ENCODE data around the gene SRMS.
A peak's percentile ranks its signal among the peaks of the same experiment; 100 is the strongest.

The SRMS gene

GRCh38 chr20:63529180-63529860 is 18.2 kb downstream of the SRMS start:
- DNase-seq (ENCODE audit: low read depth): peak; percentile 1
- H3K4me3 ChIP-seq (ENCODE audit: low read depth, low read length): no peak overlapping the region
- TF ChIP-seq, protein P1, sequence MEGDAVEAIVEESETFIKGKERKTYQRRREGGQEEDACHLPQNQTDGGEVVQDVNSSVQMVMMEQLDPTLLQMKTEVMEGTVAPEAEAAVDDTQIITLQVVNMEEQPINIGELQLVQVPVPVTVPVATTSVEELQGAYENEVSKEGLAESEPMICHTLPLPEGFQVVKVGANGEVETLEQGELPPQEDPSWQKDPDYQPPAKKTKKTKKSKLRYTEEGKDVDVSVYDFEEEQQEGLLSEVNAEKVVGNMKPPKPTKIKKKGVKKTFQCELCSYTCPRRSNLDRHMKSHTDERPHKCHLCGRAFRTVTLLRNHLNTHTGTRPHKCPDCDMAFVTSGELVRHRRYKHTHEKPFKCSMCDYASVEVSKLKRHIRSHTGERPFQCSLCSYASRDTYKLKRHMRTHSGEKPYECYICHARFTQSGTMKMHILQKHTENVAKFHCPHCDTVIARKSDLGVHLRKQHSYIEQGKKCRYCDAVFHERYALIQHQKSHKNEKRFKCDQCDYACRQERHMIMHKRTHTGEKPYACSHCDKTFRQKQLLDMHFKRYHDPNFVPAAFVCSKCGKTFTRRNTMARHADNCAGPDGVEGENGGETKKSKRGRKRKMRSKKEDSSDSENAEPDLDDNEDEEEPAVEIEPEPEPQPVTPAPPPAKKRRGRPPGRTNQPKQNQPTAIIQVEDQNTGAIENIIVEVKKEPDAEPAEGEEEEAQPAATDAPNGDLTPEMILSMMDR (IDR thresholded peaks at IDR 0.05; ENCODE audit: insufficient read depth, low read depth, low read length, missing control alignments): no peak

DNA sequence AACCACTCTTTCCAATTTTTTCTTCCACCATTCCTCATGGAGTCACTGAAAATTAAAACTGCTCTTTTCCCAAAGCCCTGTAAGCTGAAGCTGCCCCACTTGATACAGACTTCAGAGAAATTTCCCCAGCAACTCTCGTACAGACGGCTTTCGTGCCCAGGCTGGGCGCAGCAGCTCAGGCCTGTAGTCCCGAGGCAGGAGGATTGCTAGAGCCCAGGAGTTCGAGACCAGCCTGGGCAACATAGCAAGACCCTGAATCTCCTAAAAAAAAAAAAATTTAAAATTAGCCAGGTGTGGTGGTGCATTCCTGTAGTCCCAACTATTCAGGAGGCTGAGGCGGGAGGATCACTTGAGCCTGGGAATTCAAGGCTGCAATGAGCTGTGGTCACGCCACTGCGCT is 20.4 kb downstream of the SRMS start:
- no peak for DNase-seq (ENCODE audit: low read depth)
- TF ChIP-seq, protein P1 (IDR thresholded peaks at IDR 0.05; ENCODE audit: insufficient read depth, low read depth, low read length, missing control alignments): no peak

DNA sequence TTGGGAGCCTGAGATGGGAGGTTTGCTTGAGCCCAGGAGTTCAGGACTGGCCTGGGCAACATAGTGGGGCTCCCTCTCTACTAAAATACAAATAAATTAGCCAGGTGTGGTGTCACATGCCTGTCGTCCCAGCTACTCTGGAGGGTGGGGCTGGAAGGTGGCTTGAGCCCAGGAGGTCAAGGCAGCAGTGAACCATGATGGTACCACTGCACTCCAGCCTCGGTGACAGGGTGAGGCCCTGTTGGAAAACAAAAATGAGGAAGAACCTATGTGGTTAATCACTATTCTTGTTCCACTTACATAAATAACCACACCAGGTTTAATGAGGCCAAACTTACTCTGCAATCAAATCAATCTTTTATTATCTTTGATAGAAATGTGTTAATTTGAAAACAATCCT is 21.6 kb downstream of the SRMS start:
- H3K4me3 ChIP-seq (ENCODE audit: low read depth, low read length): no peak overlapping the region
- peak; percentile 17 for DNase-seq (ENCODE audit: low read depth)
- TF ChIP-seq, protein P1 (IDR thresholded peaks at IDR 0.05; ENCODE audit: insufficient read depth, low read depth, low read length, missing control alignments): no peak

More for the DNA sequence above, 20.4 kb downstream of the SRMS start:
- no peak overlapping the region for H3K4me3 ChIP-seq (ENCODE audit: low read depth, low read length)

GRCh38 chr20:63525185-63525584 is 22.4 kb downstream of the SRMS start:
- peak; percentile 3 for DNase-seq (ENCODE audit: low read depth)
- no peak overlapping the region for H3K4me3 ChIP-seq (ENCODE audit: low read depth, low read length)
- TF ChIP-seq, protein P1 (IDR thresholded peaks at IDR 0.05; ENCODE audit: insufficient read depth, low read depth, low read length, missing control alignments): no peak

DNA sequence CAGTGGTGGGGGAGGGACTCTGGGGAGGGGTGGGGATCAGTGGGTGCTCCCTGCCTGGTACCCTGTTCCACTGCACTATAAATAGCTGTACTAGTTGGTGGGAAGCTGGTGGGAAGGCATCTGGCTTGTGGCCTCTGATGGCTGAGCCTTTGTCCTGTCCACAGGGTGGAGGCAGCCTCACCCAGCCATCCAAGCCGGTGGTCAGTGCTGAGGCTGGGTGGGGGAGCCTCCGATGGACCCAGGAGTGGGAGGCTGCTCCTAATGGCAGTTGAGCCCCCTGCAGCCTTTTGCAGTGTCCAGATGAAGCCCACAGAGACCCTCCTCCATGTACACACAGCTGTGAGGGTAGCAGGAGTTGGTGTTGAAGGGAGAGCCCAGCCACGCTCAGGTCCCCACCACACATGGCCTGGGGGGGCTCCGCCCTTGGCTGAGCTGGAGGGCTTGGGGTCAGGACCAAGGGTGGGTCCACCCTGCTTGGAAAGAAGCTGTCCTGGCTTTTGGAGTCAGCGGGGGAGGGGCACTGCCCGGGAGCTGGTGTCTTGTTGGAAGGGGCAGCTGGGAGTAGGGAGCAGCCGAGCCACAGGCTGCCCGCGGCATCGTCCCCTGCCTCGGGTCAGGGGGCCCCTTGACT is 24.5 kb downstream of the SRMS start:
- TF ChIP-seq, protein P1 (IDR thresholded peaks at IDR 0.05; ENCODE audit: insufficient read depth, low read depth, low read length, missing control alignments): no peak
- no peak overlapping the region for H3K4me3 ChIP-seq (ENCODE audit: low read depth, low read length)
- no peak for DNase-seq (ENCODE audit: low read depth)

DNA sequence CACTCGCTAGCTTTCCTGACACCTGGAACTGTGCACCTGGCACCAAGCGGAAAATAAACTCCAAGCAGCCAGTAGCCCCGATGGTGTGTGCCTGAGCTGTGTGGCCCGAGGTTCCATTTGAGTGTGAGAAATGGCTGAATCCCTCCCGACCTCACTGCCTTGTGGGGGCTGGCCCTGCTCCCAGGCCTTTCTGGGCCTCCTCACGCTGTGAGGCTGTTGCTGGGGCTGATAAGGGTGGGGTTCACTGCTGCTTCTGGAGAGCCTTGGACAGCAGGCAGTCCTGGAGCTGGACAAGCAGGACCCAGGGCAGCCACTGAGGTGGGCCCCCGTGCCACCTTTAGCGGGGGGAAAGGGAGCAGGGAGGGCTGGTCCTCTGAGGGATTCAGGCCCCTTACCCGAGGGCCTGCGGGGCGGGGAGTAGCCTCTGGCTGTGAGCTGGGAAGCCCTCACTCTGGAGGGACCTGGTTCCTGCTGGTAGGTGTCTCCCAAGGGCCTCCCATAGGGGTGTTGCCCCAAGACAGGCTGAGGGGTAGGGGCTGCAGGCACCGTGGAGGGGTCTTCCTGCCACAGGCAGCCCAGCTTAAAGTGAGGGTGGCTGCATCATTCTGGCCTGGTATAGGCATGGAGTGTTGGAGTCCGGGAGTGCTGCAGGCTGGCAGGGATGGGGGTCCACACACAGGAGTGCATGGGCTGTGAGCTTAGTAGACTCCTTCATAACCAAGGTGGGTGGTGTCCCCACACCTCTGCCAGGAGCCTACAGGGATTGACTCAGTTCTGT is 25.3 kb downstream of the SRMS start:
- H3K4me3 ChIP-seq (ENCODE audit: low read depth, low read length): no peak overlapping the region
- TF ChIP-seq, protein P1 (IDR thresholded peaks at IDR 0.05; ENCODE audit: insufficient read depth, low read depth, low read length, missing control alignments): no peak
- DNase-seq (ENCODE audit: low read depth): no peak

All from GM12865 (cell line).